ENCODE data around the gene NXPH4. TPM values are rescaled to one million over a fixed set of nuclear protein-coding genes. Genes with fewer than 3 reads are reported as not detected.

NXPH4 gene
- total RNA-seq, 2 donors from 2014 or later, result 0.34 to 1.4 TPM

DNA sequence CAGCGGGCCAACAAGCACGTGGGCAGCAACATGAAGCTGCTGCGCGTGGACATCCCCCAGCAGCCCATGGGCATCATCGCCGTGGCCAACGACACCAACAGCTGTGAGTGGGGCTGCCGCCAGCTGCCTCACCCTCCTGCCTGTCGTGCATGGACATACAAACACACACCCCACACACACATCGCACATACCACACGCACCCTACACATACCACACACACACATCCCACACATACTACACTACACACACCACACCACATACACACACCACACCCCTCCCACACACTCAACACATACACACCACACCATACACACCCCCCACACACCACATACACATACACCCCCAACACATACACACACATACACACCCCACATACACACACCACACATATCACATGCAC lies 25.2 kb upstream of the NXPH4 start:
- H3K27ac Mint-ChIP-seq, result no peak overlapping the region
- ATAC-seq (replicated peaks), result no peak
- H3K4me3 Mint-ChIP-seq, result no peak overlapping the region
- no peaks in the 10 kb centered on the region for H3K9me3 Mint-ChIP-seq
- H3K36me3 Mint-ChIP-seq (ENCODE audit: low read depth), result no peaks in the 10 kb centered on the region
- no peaks in the 10 kb centered on the region for H3K27me3 Mint-ChIP-seq
- no peaks in the 10 kb centered on the region for H3K4me1 Mint-ChIP-seq

DNA sequence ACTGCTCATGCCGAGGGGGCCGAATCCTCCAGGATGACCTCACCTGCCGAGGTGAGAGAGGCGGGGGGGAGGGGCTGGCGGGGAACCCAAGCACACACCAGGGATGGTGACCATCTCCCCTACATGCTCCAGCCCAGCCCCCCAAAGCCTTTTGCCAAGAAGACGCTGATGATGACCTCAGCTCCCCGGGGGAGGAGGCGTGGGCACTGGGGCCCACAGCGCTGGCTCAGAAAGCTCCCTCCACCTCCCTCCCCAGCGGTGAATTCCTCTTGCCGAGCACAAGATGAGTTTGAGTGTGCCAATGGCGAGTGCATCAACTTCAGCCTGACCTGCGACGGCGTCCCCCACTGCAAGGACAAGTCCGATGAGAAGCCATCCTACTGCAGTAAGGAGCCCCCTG lies 23.7 kb upstream of the NXPH4 start:
- Mint-ChIP-seq H3K4me3 (no peak overlapping the region), H3K36me3 (ENCODE audit: low read depth) (no peaks in the 10 kb centered on the region), H3K27me3 (no peaks in the 10 kb centered on the region), H3K4me1 (no peaks in the 10 kb centered on the region), H3K9me3 (no peaks in the 10 kb centered on the region), H3K27ac (no peak overlapping the region)
- no peak for ATAC-seq (replicated peaks)

DNA sequence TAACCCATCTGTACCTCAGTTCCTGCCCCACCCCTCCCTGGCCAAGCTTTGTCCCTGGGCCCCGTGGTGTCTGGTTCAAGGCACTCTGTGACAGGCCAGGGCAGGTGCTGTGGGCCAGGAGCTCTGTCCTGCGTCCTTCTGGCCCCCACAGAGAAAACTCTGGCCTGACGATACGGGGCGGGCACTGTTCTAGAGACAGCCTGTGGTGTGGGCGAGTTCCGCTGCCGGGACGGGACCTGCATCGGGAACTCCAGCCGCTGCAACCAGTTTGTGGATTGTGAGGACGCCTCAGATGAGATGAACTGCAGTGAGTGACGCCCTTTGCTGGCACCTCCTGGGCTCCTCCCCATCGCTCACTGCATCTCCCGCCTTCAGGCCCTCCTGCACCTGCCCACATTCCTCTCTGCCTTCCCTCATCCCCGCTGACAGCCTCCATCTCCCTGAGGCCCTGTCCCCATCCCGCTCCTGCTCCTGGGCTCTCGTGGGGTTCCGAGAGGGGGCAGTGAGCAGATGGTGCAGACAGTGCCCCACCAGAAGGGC lies 22.8 kb upstream of the NXPH4 start:
- Mint-ChIP-seq H3K4me3 (no peak overlapping the region), H3K4me1 (no peaks in the 10 kb centered on the region), H3K9me3 (no peaks in the 10 kb centered on the region), H3K36me3 (ENCODE audit: low read depth) (no peaks in the 10 kb centered on the region), H3K27ac (no peak overlapping the region), H3K27me3 (no peaks in the 10 kb centered on the region)
- no peak for ATAC-seq (replicated peaks)

DNA sequence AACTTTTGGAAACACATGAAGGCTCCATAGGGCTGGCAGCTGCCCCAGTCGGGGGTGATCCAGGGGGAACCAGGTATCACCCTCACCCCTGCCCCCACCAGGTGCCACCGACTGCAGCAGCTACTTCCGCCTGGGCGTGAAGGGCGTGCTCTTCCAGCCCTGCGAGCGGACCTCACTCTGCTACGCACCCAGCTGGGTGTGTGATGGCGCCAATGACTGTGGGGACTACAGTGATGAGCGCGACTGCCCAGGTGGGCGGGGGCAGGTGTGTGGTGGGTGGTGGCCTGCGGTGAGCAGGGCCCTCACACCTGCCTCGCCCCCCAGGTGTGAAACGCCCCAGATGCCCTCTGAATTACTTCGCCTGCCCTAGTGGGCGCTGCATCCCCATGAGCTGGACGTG lies 22.3 kb upstream of the NXPH4 start:
- H3K4me1 Mint-ChIP-seq, result no peaks in the 10 kb centered on the region
- H3K4me3 Mint-ChIP-seq, result no peak overlapping the region
- no peak for ATAC-seq (replicated peaks)
- H3K27me3 Mint-ChIP-seq, result no peaks in the 10 kb centered on the region
- no peaks in the 10 kb centered on the region for H3K36me3 Mint-ChIP-seq (ENCODE audit: low read depth)
- H3K9me3 Mint-ChIP-seq, result no peaks in the 10 kb centered on the region
- H3K27ac Mint-ChIP-seq, result no peak overlapping the region

DNA sequence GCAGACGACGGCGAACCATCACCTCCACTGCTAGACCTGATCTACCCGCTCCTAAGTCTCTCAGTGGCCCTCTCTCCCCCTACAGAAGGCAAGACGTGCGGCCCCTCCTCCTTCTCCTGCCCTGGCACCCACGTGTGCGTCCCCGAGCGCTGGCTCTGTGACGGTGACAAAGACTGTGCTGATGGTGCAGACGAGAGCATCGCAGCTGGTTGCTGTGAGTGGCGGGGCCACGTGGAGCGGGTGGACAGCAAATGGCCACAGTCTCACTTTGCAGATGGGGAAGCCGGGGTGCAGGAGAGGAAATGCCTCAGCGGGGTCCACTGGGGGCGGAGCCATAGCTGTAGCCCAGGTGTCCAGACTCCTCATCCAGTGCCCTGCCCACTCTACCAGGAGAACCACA lies 21.4 kb upstream of the NXPH4 start:
- Mint-ChIP-seq H3K36me3 (ENCODE audit: low read depth) (no peaks in the 10 kb centered on the region), H3K9me3 (no peaks in the 10 kb centered on the region), H3K27ac (no peak overlapping the region), H3K4me1 (no peaks in the 10 kb centered on the region), H3K4me3 (no peak overlapping the region), H3K27me3 (no peaks in the 10 kb centered on the region)
- no peak for ATAC-seq (replicated peaks)

DNA sequence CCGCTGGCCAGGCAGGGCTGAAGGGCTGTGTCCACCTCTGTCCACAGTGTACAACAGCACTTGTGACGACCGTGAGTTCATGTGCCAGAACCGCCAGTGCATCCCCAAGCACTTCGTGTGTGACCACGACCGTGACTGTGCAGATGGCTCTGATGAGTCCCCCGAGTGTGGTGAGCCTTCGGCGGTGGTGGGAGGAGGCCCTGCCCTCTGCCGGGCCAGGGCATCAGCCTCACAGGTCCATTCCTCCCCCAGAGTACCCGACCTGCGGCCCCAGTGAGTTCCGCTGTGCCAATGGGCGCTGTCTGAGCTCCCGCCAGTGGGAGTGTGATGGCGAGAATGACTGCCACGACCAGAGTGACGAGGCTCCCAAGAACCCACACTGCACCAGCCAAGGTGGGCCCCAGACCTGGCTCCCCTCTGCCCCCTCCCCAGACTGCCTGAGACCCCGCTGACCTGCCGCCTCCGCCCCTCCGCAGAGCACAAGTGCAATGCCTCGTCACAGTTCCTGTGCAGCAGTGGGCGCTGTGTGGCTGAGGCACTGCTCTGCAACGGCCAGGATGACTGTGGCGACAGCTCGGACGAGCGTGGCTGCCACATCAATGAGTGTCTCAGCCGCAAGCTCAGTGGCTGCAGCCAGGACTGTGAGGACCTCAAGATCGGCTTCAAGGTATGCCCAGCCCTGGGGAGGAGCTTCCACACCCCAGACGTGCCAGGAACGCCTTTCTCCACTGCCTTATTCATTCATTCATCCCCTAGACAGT lies 20.8 kb upstream of the NXPH4 start:
- no peak for ATAC-seq (replicated peaks)
- Mint-ChIP-seq H3K4me3 (no peak overlapping the region), H3K36me3 (ENCODE audit: low read depth) (no peaks in the 10 kb centered on the region), H3K27me3 (no peaks in the 10 kb centered on the region), H3K27ac (no peak overlapping the region), H3K9me3 (no peaks in the 10 kb centered on the region), H3K4me1 (no peaks in the 10 kb centered on the region)

DNA sequence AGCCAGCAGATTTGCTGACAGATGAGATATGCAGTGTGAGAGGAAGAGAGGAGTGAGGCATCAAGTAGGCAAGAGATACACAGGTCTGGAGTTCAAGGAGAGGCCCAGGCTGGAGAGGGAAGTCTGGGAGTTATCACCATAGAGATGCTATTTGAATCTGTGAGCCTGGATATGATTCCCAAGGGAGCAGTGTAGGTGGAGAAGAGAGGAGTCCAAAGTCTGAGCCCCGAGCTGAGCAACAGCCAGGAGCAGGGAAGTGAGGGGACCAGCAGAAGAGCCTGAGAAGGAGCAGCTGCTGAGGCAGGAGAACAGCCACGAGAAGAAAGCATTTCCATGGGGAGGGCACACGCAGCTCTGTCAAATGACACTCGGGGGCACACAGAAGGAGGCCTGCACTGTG lies 20.2 kb upstream of the NXPH4 start:
- H3K9me3 Mint-ChIP-seq, result no peaks in the 10 kb centered on the region
- no peak overlapping the region for H3K27ac Mint-ChIP-seq
- no peaks in the 10 kb centered on the region for H3K36me3 Mint-ChIP-seq (ENCODE audit: low read depth)
- no peaks in the 10 kb centered on the region for H3K27me3 Mint-ChIP-seq
- ATAC-seq (replicated peaks), result no peak
- H3K4me3 Mint-ChIP-seq, result no peak overlapping the region
- no peaks in the 10 kb centered on the region for H3K4me1 Mint-ChIP-seq

DNA sequence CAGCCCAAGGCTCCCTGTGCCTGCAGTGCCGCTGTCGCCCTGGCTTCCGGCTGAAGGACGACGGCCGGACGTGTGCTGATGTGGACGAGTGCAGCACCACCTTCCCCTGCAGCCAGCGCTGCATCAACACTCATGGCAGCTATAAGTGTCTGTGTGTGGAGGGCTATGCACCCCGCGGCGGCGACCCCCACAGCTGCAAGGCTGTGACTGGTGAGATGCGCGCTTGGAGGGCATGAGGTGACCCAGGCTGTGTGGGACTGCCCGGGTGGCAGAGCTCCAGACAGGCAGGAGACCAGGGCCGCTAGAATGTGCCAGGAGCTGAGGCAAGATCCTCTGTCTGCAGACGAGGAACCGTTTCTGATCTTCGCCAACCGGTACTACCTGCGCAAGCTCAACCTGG lies 19.6 kb upstream of the NXPH4 start:
- H3K27me3 Mint-ChIP-seq, result no peaks in the 10 kb centered on the region
- H3K4me1 Mint-ChIP-seq, result no peaks in the 10 kb centered on the region
- H3K9me3 Mint-ChIP-seq, result no peaks in the 10 kb centered on the region
- H3K27ac Mint-ChIP-seq, result no peak overlapping the region
- H3K4me3 Mint-ChIP-seq, result no peak overlapping the region
- H3K36me3 Mint-ChIP-seq (ENCODE audit: low read depth), result no peaks in the 10 kb centered on the region
- no peak for ATAC-seq (replicated peaks)

DNA sequence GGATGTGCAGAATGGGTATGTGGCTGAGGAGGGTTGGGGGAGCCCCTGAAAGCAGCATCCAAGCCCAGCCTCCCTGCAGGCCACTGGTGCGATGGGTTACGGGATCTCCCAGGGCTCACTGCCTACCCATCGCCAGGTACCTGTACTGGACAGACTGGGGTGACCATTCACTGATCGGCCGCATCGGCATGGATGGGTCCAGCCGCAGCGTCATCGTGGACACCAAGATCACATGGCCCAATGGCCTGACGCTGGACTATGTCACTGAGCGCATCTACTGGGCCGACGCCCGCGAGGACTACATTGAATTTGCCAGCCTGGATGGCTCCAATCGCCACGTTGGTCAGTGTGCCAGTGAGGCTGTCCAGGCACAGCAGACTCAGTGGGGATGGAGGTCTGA lies 18.3 kb upstream of the NXPH4 start:
- ATAC-seq (replicated peaks), result no peak
- H3K27ac Mint-ChIP-seq, result no peak overlapping the region
- no peaks in the 10 kb centered on the region for H3K27me3 Mint-ChIP-seq
- no peaks in the 10 kb centered on the region for H3K36me3 Mint-ChIP-seq (ENCODE audit: low read depth)
- no peaks in the 10 kb centered on the region for H3K4me1 Mint-ChIP-seq
- no peaks in the 10 kb centered on the region for H3K9me3 Mint-ChIP-seq
- H3K4me3 Mint-ChIP-seq, result no peak overlapping the region

DNA sequence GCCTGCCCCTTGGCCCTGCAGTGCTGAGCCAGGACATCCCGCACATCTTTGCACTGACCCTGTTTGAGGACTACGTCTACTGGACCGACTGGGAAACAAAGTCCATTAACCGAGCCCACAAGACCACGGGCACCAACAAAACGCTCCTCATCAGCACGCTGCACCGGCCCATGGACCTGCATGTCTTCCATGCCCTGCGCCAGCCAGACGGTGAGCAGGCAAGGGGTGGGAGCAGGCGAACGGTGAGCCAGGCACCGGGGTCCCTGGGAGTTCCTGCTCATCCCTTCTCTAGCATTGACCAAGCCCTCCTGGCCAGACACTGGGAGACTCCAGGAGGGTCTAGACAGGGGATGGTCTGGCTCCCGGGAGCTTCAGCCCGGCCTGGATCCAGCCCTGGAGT lies 17.4 kb upstream of the NXPH4 start:
- H3K4me3 Mint-ChIP-seq, result no peak overlapping the region
- no peak overlapping the region for H3K27ac Mint-ChIP-seq
- no peak for ATAC-seq (replicated peaks)
- no peaks in the 10 kb centered on the region for H3K36me3 Mint-ChIP-seq (ENCODE audit: low read depth)
- no peaks in the 10 kb centered on the region for H3K9me3 Mint-ChIP-seq
- H3K4me1 Mint-ChIP-seq, result no peaks in the 10 kb centered on the region
- H3K27me3 Mint-ChIP-seq, result no peaks in the 10 kb centered on the region

DNA sequence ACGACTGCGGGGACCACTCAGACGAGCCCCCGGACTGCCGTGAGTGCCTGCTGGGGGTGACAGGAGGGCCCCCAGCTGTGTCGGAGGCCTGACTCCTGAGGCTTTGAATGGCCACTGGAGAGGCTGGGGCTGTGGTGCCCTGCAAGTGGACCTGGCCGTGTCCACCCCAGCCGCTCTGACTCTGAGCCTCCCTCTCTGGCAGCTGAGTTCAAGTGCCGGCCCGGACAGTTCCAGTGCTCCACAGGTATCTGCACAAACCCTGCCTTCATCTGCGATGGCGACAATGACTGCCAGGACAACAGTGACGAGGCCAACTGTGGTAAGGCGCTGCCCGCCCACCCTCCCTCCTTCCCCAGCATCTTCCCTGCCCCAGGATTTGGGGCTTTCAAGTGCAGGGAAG lies 16.1 kb upstream of the NXPH4 start:
- no peak overlapping the region for H3K4me3 Mint-ChIP-seq
- no peak for ATAC-seq (replicated peaks)
- H3K27ac Mint-ChIP-seq, result no peak overlapping the region

DNA sequence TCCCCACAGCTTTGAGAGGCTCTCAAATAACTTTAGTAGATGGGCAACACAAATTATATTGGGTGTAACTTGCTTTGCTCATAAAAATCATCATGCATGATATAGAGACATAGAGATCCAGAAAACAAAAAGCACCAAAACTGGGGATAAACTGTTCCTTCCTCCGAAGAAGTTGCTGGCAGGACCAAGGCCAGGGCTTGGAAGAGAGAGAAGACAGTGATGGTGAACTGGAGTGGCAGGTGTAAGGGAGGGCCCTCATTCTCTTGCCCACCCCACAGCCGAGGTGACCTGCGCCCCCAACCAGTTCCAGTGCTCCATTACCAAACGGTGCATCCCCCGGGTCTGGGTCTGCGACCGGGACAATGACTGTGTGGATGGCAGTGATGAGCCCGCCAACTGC lies 15.4 kb upstream of the NXPH4 start:
- Mint-ChIP-seq H3K4me1 (no peaks in the 10 kb centered on the region), H3K36me3 (ENCODE audit: low read depth) (no peaks in the 10 kb centered on the region), H3K9me3 (no peaks in the 10 kb centered on the region), H3K27me3 (no peaks in the 10 kb centered on the region), H3K27ac (no peak overlapping the region), H3K4me3 (no peak overlapping the region)
- ATAC-seq (replicated peaks), result no peak

More for the DNA sequence above, 16.1 kb upstream of the NXPH4 start:
- Mint-ChIP-seq H3K9me3 (no peaks in the 10 kb centered on the region), H3K27me3 (no peaks in the 10 kb centered on the region), H3K4me1 (no peaks in the 10 kb centered on the region), H3K36me3 (ENCODE audit: low read depth) (no peaks in the 10 kb centered on the region)

DNA sequence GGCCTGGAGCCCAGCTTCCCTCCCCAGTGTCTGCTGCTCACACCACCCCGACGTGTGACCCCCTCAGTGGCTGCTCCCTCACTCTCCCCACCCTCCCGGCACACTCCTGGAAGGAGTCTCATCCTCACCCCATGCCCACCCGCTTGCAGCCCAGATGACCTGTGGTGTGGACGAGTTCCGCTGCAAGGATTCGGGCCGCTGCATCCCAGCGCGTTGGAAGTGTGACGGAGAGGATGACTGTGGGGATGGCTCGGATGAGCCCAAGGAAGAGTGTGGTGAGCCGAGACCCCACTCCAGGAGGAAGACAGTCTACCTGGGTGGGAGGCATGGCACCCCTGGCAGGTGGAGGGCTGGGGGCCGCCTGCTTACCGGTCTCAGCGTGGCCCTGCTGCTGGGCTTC lies 15.0 kb upstream of the NXPH4 start:
- H3K9me3 Mint-ChIP-seq, result no peaks in the 10 kb centered on the region
- no peaks in the 10 kb centered on the region for H3K4me1 Mint-ChIP-seq
- ATAC-seq (replicated peaks), result no peak
- no peaks in the 10 kb centered on the region for H3K27me3 Mint-ChIP-seq
- H3K4me3 Mint-ChIP-seq, result no peak overlapping the region
- no peaks in the 10 kb centered on the region for H3K36me3 Mint-ChIP-seq (ENCODE audit: low read depth)
- H3K27ac Mint-ChIP-seq, result no peak overlapping the region

DNA sequence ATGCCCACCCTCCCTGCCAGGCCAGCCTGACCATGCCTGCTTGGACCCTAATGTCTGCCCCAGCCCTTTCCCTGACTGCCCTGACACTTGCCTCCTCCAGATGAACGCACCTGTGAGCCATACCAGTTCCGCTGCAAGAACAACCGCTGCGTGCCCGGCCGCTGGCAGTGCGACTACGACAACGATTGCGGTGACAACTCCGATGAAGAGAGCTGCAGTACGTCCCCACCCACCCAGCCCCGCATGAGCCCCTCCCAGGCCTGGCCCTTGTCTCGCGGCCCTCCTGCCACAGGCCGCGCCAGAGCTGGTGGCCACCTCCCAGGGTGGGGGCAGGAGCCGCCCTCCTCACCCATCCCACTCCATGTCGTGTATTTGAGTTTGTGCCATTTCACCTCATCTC lies 14.3 kb upstream of the NXPH4 start:
- H3K36me3 Mint-ChIP-seq (ENCODE audit: low read depth), result no peaks in the 10 kb centered on the region
- H3K27ac Mint-ChIP-seq, result no peak overlapping the region
- no peaks in the 10 kb centered on the region for H3K4me1 Mint-ChIP-seq
- no peak overlapping the region for H3K4me3 Mint-ChIP-seq
- H3K27me3 Mint-ChIP-seq, result no peaks in the 10 kb centered on the region
- no peak for ATAC-seq (replicated peaks)
- H3K9me3 Mint-ChIP-seq, result no peaks in the 10 kb centered on the region

DNA sequence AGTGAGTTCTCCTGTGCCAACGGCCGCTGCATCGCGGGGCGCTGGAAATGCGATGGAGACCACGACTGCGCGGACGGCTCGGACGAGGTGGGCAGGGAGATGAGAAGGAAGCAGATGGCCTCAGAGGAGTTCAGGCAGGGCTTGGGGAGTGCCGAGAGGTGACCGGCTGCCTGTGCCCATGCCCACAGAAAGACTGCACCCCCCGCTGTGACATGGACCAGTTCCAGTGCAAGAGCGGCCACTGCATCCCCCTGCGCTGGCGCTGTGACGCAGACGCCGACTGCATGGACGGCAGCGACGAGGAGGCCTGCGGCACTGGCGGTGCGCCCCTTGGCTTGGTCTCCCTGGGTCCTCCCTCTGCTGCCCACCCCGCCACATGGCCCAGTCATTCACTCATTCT lies 13.4 kb upstream of the NXPH4 start:
- no peaks in the 10 kb centered on the region for H3K36me3 Mint-ChIP-seq (ENCODE audit: low read depth)
- H3K4me3 Mint-ChIP-seq, result no peak overlapping the region
- no peaks in the 10 kb centered on the region for H3K4me1 Mint-ChIP-seq
- no peak for ATAC-seq (replicated peaks)
- no peaks in the 10 kb centered on the region for H3K9me3 Mint-ChIP-seq
- no peaks in the 10 kb centered on the region for H3K27me3 Mint-ChIP-seq
- no peak overlapping the region for H3K27ac Mint-ChIP-seq

DNA sequence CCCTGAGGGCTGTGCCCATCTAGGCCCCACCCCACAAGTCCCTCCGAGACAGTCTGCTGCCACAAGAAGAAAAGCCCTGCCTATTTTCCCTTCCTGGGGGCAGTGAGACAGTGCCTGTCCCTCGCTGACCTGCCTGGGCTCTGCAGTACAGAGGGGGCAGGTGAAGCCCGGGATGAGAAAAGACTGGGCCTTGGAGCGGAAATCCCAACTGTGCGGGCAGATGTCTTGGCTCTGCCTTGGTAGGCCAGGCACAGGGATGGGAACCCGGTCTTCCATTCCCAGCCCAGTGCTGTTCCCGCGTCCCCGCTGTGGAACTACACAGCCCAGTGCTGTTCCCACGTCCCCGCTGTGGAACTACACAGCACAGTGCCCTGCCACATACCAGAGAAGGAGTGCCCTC lies 12.8 kb upstream of the NXPH4 start:
- H3K4me3 Mint-ChIP-seq, result no peak overlapping the region

More for the DNA sequence above, 12.8 kb upstream of the NXPH4 start:
- no peaks in the 10 kb centered on the region for H3K4me1 Mint-ChIP-seq
- H3K9me3 Mint-ChIP-seq, result no peaks in the 10 kb centered on the region
- no peaks in the 10 kb centered on the region for H3K27me3 Mint-ChIP-seq
- H3K27ac Mint-ChIP-seq, result no peak overlapping the region
- H3K36me3 Mint-ChIP-seq (ENCODE audit: low read depth), result no peaks in the 10 kb centered on the region
- ATAC-seq (replicated peaks), result no peak
